Stimulated activated CD8-positive, alpha-beta memory T cell treated with anti-CD3 and anti-CD28 coated beads, Interleukin-2, amount 100 ng/mL, for 1 hour (primary cell): ENCODE results near the gene JAG2.

Source experiments
- DNase-seq, 2 donors: peaks; one replicate each; pipeline ENCODE4 v3.0.0-alpha.2; 2020; ENCODE audit warnings: low read depth in 2 of 2

Gene JAG2

GRCh38 chr14:105182296-105183020, 13.9 kb upstream of the JAG2 start:
- no peak for DNase-seq

GRCh38 chr14:105181549-105182295, 13.1 kb upstream of the JAG2 start:
- DNase-seq: no peak

- peak; percentile 80 to 85 for DNase-seq
Measured at GRCh38 chr14:105180592-105181548, 12.3 kb upstream of the JAG2 start, which contains the start of gene NUDT14. TSS of gene NUDT14 (minus strand) at chr14:105181312. CDS start at chr14:105181209, 103 bp downstream.

- no peak for DNase-seq
Measured at GRCh38 chr14:105179191-105179590, 10.6 kb upstream of the JAG2 start.

- no peak for DNase-seq
Measured at GRCh38 chr14:105178868-105179140, 10.2 kb upstream of the JAG2 start.

- no peak for DNase-seq
Measured at GRCh38 chr14:105178069-105178867, 9.7 kb upstream of the JAG2 start.

- DNase-seq: no peak
Measured at GRCh38 chr14:105177082-105177481, 8.5 kb upstream of the JAG2 start.

- no peak for DNase-seq
Measured at GRCh38 chr14:105176513-105176912, 7.9 kb upstream of the JAG2 start.

GRCh38 chr14:105173901-105174894, 5.6 kb upstream of the JAG2 start:
- peak in 1 of 2 donors; percentile 21 for DNase-seq

GRCh38 chr14:105173145-105173544, 4.6 kb upstream of the JAG2 start:
- no peak for DNase-seq

- DNase-seq: no peak
Measured at GRCh38 chr14:105172476-105172875, 3.9 kb upstream of the JAG2 start.

GRCh38 chr14:105171004-105171673, 2.6 kb upstream of the JAG2 start:
- DNase-seq: no peak

- DNase-seq: no peak
Measured at GRCh38 chr14:105169776-105170655, 1.4 kb upstream of the JAG2 start.

GRCh38 chr14:105168979-105169507, 467 bp upstream of the JAG2 start:
- DNase-seq: no peak

- DNase-seq: no peak
Measured at GRCh38 chr14:105168093-105168420, 519 bp downstream of the JAG2 start.

GRCh38 chr14:105167303-105168092, 1.1 kb downstream of the JAG2 start:
- no peak for DNase-seq

GRCh38 chr14:105166571-105167302, 1.8 kb downstream of the JAG2 start:
- no peak for DNase-seq
